ENCODE data around the gene QSER1.
A peak's percentile ranks its signal among the peaks of the same experiment; 100 is the strongest.

Gene QSER1

GRCh38 chr11:32890843-32891656, 1.6 kb upstream of the QSER1 start:
- DNase-seq (ENCODE audit: low spot score) (no peak), FAIRE-seq (no peak)

GRCh38 chr11:32891657-32892354, 805 bp upstream of the QSER1 start:
- no peak for DNase-seq (ENCODE audit: low spot score)
- FAIRE-seq, result no peak

GRCh38 chr11:32893093-32893342, 407 bp downstream of the QSER1 start:
- DNase-seq (ENCODE audit: low spot score) (no peak), FAIRE-seq (no peak)

- no peak for FAIRE-seq
- no peak for DNase-seq (ENCODE audit: low spot score)
Measured at GRCh38 chr11:32893343-32894148, 935 bp downstream of the QSER1 start.

GRCh38 chr11:32894149-32894827, 1.7 kb downstream of the QSER1 start:
- peak; percentile 66 for DNase-seq (ENCODE audit: low spot score)
- peak; percentile 87 for FAIRE-seq

- FAIRE-seq (no peak), DNase-seq (ENCODE audit: low spot score) (no peak)
Measured at GRCh38 chr11:32894921-32895320, 2.3 kb downstream of the QSER1 start.

- FAIRE-seq, result no peak
Measured at GRCh38 chr11:32895471-32895870, 2.9 kb downstream of the QSER1 start.

GRCh38 chr11:32897103-32897502, 4.5 kb downstream of the QSER1 start:
- no peak for DNase-seq (ENCODE audit: low spot score)
- no peak for FAIRE-seq

More at GRCh38 chr11:32895471-32895870, 2.9 kb downstream of the QSER1 start:
- no peak for DNase-seq (ENCODE audit: low spot score)

- DNase-seq (ENCODE audit: low spot score) (no peak), FAIRE-seq (no peak)
Measured at GRCh38 chr11:32899438-32899837, 6.8 kb downstream of the QSER1 start.

- FAIRE-seq (no peak), DNase-seq (ENCODE audit: low spot score) (no peak)
Measured at GRCh38 chr11:32902089-32902665, 9.6 kb downstream of the QSER1 start.

- FAIRE-seq, result no peak
- DNase-seq (ENCODE audit: low spot score), result no peak
Measured at GRCh38 chr11:32905028-32905667, 12.5 kb downstream of the QSER1 start.

GRCh38 chr11:32908619-32909018, 16.0 kb downstream of the QSER1 start:
- FAIRE-seq (no peak), DNase-seq (ENCODE audit: low spot score) (no peak)

GRCh38 chr11:32911413-32911812, 18.8 kb downstream of the QSER1 start:
- FAIRE-seq (no peak), DNase-seq (ENCODE audit: low spot score) (no peak)

- FAIRE-seq, result no peak
Measured at GRCh38 chr11:32913445-32913844, 20.8 kb downstream of the QSER1 start.

GRCh38 chr11:32916361-32916760, 23.8 kb downstream of the QSER1 start:
- DNase-seq (ENCODE audit: low spot score) (no peak), FAIRE-seq (no peak)

More at GRCh38 chr11:32913445-32913844, 20.8 kb downstream of the QSER1 start:
- no peak for DNase-seq (ENCODE audit: low spot score)

- DNase-seq (ENCODE audit: low spot score) (no peak), FAIRE-seq (no peak)
Measured at GRCh38 chr11:32916994-32917393, 24.4 kb downstream of the QSER1 start.

GRCh38 chr11:32918427-32918826, 25.8 kb downstream of the QSER1 start:
- FAIRE-seq (no peak), DNase-seq (ENCODE audit: low spot score) (no peak)

GRCh38 chr11:32919338-32919737, 26.7 kb downstream of the QSER1 start:
- DNase-seq (ENCODE audit: low spot score) (no peak), FAIRE-seq (no peak)

- FAIRE-seq (no peak), DNase-seq (ENCODE audit: low spot score) (no peak)
Measured at GRCh38 chr11:32920570-32920969, 28.0 kb downstream of the QSER1 start.

GRCh38 chr11:32921204-32921603, 28.6 kb downstream of the QSER1 start:
- FAIRE-seq (no peak), DNase-seq (ENCODE audit: low spot score) (no peak)

GRCh38 chr11:32931606-32932005, 39.0 kb downstream of the QSER1 start:
- DNase-seq (ENCODE audit: low spot score), result no peak
- FAIRE-seq, result no peak

Data from RCC 7860 (cell line).